SK-N-SH treated with all-trans-retinoic acid at 6 μM for 48 hours (cell line): Measurements from ENCODE around the gene KLHDC8B.

Source experiments
- ARNTL ChIP-seq: fragments of 450-650 bp; formaldehyde crosslinking; IDR thresholded peaks from 2 replicates; pipeline ENCODE4 v1.5.0; 2020; ENCODE audit warnings: low read depth, mild to moderate bottlenecking, moderate library complexity, borderline replicate concordance
- RARB ChIP-seq: fragments of 250-450 bp; sonication (Bioruptor Pico); IDR thresholded peaks from 2 replicates; pipeline ENCODE4 v1.8.0; 2021; ENCODE audit warnings: mild to moderate bottlenecking, moderate library complexity
- SNAI2 ChIP-seq: fragments of 250-450 bp; sonication (Bioruptor Pico); IDR thresholded peaks from 2 replicates; pipeline ENCODE4 v1.5.0; 2020; ENCODE audit warnings: mild to moderate bottlenecking, moderate library complexity
- ZFP30 ChIP-seq: fragments of 450-650 bp; formaldehyde crosslinking; IDR thresholded peaks from 2 replicates; pipeline ENCODE4 v1.5.0; 2022; ENCODE audit warnings: mild to moderate bottlenecking, moderate library complexity
- ZNF8 ChIP-seq: fragments of 450-650 bp; formaldehyde crosslinking; IDR thresholded peaks from 2 replicates; pipeline ENCODE4 v1.5.0; 2020; ENCODE audit warnings: mild to moderate bottlenecking, moderate library complexity
- TF ChIP-seq, protein P1 (sequence below): fragments of 250-450 bp; sonication (Bioruptor Pico); IDR thresholded peaks from 2 replicates; pipeline ENCODE4 v1.8.0; 2020; ENCODE audit warnings: mild to moderate bottlenecking, moderate library complexity, borderline replicate concordance

DNA sequence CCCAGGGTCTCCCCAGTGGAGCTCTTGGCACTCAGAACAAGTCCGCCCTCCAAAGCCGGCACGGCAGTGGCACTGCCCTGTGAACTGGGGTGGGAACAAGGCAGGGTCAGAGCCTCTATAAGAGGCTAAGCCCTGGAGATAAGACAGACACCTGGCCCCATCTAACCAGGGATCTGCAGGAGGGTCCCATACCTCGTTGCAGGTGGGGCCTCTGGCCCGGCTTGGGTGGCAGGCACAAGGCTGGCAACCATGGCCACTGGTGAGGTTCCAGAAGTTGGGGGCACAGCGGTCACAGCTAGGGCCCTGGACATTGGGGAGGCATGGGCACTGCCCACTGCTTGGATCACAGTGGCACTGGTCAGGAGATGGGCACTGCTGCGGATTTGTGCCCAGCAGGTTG, 47.2 kb upstream of the KLHDC8B start:
- TF ChIP-seq RARB (no peak), SNAI2 (CRISPR knock-in tag) (no peak), ARNTL (no peak), ZNF8 (no peak), ZFP30 (CRISPR knock-in tag) (no peak)
- TF ChIP-seq, protein P1, sequence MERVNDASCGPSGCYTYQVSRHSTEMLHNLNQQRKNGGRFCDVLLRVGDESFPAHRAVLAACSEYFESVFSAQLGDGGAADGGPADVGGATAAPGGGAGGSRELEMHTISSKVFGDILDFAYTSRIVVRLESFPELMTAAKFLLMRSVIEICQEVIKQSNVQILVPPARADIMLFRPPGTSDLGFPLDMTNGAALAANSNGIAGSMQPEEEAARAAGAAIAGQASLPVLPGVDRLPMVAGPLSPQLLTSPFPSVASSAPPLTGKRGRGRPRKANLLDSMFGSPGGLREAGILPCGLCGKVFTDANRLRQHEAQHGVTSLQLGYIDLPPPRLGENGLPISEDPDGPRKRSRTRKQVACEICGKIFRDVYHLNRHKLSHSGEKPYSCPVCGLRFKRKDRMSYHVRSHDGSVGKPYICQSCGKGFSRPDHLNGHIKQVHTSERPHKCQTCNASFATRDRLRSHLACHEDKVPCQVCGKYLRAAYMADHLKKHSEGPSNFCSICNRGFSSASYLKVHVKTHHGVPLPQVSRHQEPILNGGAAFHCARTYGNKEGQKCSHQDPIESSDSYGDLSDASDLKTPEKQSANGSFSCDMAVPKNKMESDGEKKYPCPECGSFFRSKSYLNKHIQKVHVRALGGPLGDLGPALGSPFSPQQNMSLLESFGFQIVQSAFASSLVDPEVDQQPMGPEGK (CRISPR knock-in tag), result no peak
